Head of caudate nucleus (tissue), 42 donors: Measurements from ENCODE around the gene PRELID1.
"Not testable (repeated sequence)": the region's sequence is repeated elsewhere in the genome, so short reads cannot be mapped to it uniquely, and the experiment has no call there.

Experiments
- DNase-seq, 42 donors: peaks; one replicate each; pipeline versions ENCODE4 v3.0.0 to v3.0.0-alpha.2; 2020 to 2021; ENCODE audit warnings: mixed read lengths in 7 of 42
- intact Hi-C: fragments of 100-400 bp; cut with DNase I; formaldehyde crosslinking; loops from one replicate; pipeline ENCODE4 v1.15.0; 2022

The PRELID1 gene

DNA sequence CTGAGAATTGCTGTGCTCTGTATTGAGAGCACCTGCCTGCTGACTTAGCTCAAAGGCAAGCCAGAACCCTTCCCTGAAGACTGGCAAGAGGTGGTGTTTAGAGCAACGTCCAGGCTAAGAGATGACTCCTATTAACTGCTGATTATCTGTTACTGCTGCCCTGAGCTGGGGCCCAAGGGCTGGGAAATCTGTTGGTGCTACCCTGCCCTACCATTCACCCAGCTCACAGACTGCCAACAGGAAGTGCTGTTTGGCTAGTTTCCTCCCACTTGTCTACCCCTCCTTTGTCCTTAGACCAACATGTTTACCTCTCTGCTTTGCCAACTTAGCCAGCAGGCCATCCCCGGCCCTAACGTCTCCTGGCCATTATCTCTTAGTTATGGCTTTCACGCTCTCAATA, 7.0 kb upstream of the PRELID1 start:
- intact Hi-C loops, result no loop called here
- DNase-seq, result no peak

DNA sequence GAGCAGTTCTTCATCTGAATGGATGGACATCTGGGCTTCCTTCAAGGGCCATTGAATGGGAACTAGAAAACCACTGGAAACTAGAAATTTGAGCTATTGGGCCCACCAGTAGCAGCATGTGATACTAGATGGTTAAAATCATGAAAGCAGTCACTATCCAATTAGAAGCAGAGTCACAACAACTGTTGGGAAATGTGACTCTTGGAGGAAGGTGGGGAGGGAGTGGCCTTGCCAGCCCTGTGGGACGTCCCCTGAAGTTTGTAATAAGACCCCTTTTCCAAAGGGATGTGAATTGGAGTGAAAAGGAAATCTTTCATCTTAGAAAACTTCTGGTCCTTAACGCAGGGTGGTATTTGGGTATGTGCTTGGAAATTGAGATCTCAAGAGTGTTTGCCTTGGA, 5.7 kb upstream of the PRELID1 start:
- no peak for DNase-seq
- intact Hi-C loops, result no loop called here

DNA sequence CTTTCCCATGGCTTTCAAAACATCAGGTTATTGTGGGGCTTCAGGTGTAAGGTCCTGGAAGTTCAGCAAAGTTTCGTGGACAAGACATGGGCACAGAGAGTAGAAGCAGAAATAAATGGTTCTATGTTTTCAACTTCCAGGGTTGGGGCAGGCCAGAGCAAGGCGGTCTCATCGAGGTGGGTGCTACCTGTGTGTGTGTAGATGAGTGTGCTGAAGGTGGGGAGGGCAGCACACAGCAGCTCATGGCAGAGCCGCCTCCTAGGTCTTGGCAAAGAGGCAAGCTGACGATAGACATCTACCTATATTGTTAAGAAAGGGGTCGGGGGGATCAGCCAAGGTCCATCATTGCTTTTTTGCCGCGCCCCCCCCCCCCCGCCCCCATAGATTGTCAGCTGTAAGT, 3.9 kb upstream of the PRELID1 start:
- intact Hi-C loops, result loop anchor here (5.0 kb wide), 1 partner anchor 187 kb away; no protein-coding TSS in a partner anchor
- DNase-seq, result peak in 1 of 42 donors; percentile 16

DNA sequence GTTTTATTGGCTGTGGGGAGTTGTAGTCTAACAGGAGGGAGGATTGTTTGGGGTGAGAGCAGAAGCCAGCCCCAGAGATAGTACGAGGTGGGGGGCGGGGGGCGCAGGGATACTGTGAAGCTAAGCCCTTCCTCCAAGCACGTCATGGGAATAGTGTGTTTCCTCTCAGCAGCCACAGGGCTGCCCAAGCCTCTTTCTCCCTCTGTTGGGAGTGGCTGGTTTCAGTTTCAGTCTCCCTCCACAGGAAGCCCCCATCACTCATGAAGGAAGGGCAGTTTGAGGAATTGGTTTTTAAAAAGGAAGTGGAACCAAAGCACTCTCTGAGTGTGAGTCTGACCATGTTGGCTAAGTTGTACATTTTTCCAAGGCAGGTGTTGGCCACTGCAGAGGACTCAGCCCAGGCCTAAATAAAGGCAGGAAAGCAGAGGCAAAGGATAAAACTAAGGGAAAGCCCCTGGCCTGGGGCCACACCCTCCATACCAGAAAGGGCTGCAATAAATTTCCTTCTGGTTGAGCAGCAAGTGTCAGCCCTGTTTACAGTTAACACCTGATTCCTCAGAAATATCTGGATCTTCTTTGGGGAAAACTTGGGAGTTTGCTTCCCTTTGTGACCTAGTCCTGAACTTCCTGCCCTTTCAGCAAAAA, 3.2 kb upstream of the PRELID1 start:
- DNase-seq, result peak in 24 of 42 donors; percentile 23 to 73 (median 46)
- intact Hi-C loops, result loop anchor here (5.0 kb wide), 1 partner anchor 188 kb away; no protein-coding TSS in a partner anchor

DNA sequence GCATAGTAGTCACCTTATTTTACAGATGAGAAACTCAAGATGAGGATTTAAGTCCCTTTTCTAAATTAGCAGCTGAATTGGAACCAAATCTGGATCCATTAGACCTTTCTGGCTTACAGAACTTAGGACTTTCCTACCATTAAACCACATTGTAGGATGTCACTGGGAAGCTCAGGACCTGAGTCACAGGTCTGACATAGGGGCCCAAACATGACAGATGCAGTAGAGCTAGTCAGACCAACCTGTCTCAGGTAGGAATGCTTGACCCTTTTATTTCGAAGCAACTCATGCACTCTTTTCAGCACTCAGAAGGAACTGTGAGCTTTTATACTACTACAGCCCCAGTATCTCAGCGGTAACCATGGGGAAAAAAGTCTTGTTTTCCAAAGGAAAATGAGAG, 2.6 kb upstream of the PRELID1 start:
- DNase-seq, result no peak
- intact Hi-C loops, result loop anchor here (5.0 kb wide), 1 partner anchor 189 kb away; no protein-coding TSS in a partner anchor

DNA sequence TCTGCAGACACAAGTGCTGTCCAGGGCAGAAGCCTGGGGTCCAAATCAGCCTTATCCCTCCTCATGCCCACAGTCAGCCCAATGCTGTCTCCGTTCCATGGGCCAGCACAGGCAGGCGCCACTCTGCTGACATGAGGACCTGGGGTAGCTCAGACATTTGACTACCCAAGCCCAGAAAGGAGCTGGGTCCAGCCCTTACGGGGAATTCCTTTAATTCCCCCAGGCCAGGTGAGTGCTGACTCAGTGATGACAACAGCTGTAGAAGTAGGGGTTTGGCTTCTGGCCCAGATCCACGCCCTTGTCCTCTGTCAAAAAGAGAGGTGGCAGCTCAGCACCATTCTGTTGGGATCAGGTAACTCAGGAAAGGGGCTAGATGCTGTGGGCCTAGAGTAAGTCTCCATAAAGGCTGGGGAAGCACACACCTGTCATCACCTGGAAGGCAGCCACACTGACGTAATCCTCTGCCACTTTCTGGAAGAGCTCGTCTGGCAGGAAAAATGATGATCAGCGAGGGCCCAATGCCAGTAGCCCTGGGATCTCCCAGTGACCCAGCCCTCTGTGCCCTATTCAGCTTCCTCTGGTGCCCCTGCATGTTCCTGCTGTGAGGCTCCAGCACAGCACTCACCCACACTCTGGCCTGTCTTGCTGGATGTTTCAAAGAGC, 2.0 kb upstream of the PRELID1 start:
- intact Hi-C loops, result loop anchor here (5.0 kb wide), 1 partner anchor 189 kb away; no protein-coding TSS in a partner anchor
- no peak for DNase-seq

DNA sequence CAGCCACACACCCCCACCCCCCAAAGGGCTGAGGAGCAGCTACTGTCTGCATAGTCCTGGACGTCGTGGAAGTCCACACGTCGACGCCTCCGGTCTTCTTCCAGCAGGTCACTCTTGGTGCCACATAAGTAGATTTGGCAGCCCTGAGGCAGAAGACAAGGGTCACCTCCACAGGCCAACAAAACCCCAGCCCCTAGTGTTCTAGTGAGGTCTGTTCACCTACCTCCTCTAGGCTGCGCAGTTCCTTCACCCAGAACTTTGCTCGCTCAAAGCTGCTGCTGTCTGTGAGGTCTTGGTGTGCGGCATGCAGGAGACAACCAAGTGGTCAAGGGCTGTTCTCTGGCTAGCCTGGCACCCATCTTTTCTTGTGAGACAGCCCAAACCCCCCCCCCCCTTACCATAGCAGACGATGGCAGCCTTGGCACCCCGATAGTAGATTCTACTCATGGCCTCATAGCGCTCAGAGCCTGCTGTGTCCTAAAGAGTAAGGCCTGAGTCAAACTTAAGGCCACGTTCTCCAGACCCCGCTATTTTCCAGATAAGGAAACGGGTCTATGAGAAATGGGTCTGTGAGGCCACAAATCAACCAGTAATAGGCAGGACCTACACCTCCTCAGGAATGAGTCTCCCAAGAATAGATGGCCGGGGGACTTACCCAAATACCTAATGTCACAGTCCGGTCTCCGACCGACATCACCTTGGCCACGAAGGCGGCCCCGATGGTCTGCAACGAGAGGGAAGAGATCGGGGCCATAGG, 1.1 kb upstream of the PRELID1 start:
- peak in 10 of 42 donors; percentile 18 to 63 (median 40) for DNase-seq
- intact Hi-C loops, result loop anchor here (5.0 kb wide), 1 partner anchor 190 kb away; no protein-coding TSS in a partner anchor

DNA sequence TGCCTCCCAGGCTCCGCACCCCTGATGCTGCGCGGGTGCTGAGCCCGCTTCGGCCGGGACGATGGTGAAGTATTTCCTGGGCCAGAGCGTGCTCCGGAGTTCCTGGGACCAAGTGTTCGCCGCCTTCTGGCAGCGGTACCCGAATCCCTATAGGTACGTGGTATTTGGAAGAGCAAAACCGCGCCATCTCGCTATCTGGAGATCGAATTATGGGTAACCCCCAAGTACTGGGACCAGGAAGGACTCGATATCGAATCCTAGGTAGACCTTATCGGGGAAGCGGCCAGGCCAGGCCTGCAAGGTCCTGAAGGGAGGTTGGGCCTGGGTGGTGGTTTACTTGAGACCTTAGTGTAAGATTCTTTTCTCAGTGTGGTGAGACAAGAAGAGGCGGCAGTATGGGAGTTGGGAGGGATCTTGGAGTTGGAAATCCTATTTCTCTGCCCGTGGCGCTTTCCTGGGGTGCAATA, 359 bp downstream of the PRELID1 start:
- intact Hi-C loops, result loop anchor here (5.0 kb wide), 1 partner anchor 192 kb away; no protein-coding TSS in a partner anchor
- peak in 3 of 42 donors; percentile 29 to 45 (median 33) for DNase-seq

DNA sequence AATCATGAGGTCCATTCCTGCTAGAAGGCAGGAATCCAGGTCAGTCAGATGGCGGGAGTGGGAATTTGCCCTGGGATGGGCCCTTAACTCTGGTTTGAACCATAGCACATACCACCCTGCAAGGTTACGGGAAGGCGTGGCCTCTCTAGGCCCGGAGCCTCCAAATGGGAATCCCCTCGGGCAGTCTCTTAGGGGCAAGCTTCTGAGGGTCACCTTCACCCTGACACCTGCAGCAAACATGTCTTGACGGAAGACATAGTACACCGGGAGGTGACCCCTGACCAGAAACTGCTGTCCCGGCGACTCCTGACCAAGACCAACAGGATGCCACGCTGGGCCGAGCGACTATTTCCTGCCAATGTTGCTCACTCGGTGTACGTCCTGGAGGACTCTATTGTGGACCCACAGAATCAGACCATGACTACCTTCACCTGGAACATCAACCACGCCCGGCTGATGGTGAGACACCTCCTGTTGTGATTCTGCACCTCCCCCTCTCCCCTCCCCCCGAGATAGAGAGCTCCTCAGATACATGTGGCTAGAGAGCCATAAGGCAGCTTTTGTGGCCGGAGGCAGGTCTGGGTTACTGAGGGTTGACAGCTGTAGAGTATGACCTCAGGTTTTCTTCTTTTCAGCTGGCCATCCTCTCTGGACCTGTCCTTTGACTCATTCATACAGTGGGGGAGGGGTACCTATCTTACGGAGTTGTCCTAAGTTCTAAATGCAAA, 957 bp downstream of the PRELID1 start:
- intact Hi-C loops, result loop anchor here (5.0 kb wide), 1 partner anchor 192 kb away; no protein-coding TSS in a partner anchor
- DNase-seq, result peak in 1 of 42 donors; percentile 39

DNA sequence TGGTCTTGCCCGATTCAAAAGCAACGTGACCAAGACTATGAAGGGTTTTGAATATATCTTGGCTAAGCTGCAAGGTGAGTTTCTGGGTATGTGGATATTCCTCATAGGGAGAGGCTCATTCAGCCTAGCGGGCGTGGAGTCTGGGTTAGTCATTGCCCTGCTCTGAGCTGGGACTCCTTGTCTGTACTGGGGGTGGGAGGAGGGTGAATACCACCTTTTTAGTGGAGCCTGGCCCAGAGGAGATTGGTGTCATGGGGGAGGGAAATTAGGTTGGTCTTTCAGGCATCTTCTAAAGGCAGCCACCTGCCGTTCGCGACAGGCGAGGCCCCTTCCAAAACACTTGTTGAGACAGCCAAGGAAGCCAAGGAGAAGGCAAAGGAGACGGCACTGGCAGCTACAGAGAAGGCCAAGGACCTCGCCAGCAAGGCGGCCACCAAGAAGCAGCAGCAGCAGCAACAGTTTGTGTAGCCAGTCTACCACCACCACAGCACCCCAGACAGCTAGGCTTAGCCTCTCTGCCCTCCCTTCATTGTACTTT, 2.6 kb downstream of the PRELID1 start:
- DNase-seq, intact Hi-C loops: not testable (repeated sequence)

DNA sequence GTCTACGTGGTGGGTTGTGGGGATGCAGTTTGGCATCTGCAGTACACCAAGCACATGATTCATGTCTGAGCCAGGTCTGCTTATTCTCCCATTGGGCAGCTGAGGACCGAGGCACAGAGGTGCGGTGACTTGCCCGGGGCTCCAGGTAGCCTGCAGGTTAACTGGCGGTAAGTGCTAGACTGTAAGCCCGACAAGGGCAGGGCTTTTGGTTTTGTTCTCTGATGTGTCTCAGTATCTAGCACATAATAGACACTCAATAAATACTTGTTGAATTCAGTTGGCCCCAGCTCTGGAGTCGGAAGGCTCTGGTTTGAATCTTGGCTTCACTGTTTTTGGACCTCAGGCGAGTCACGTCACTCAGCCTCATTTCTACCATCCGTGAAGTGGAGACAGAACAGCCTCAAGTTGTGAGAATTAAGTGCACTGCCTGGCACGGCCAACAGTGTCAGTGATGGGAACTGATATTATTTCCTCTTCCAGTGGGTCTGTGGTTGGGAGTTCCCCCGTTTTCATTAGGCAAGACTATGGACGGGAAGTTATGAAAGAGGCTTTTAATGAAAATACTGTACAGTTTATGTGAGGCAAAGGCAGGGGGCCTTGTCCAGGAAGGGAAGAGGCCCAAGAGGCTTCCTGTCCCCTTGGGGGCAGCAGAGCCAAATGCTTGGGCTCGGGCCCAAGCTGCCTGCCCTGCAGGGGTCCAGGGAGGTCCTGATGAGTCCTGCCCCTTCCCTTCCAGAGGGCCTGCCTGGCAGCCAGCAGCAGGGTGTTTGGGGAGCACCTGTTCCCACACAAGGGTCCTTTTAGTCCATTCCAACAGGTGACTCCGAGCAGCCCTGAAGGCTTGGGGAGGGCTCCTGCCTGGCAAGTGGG, 3.3 kb downstream of the PRELID1 start:
- peak in 3 of 42 donors; percentile 25 to 35 (median 28) for DNase-seq
- intact Hi-C loops, result no loop called here

DNA sequence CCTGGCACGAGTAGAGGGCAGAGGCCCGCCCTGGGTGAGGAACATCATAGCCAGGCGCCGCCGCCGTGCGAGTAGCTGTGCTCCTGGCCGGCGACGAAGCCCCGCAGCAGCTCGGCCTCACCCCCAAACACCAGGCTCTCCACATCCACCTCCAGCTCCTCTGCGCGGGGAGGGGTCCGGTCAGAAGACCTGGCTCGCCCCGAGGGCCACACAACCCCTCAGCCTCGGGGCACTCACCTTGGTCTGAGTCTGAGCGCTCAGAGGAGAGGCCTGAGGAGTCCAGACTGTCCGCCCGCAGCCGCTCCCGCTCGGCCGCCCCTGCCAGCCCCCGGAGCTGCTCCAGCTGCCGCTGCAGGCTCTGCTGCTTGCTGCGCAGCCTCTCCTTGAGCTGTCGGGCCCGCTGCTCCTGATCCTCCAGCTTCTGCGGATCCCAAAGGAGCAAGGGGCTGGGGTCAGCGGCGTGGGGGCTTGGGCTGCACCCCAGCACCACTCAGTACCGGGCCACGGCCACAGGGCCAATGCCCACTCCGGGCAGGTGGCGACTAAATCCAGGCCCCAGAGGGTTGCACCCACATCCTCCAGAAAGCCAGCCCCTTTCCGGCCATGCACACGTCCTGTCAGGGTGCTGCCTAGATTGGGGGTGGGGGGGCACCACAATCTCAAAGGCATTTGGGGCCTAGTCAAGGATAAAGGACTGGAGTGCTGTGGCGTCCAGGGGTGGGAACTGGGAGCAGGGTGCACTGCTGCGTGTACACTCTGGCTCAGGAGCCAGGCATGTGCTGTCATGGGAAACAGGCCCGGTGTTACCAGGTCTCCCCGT, 4.2 kb downstream of the PRELID1 start:
- intact Hi-C loops, result no loop called here
- DNase-seq, result peak in 1 of 42 donors; percentile 41

DNA sequence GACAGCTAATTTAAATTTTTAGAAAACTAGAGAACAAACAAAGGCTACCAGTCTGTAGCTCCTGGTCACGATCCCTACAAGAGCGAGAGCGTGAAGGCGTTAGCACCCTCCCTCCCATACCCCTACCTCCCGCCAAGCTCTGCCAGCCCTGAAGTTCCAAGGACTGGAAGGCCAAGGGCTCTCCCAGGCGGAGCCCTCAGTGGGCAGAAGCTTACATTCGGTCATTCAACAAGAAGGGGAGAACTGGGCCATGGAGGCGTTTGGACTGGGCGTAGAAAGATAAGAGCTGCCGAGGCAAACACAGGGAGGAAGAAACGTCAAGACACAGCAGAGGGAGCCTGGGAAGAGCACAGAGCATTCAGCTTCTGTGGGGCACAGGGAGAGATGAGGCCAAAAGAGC, 5.1 kb downstream of the PRELID1 start:
- intact Hi-C loops, result no loop called here
- DNase-seq, result no peak

DNA sequence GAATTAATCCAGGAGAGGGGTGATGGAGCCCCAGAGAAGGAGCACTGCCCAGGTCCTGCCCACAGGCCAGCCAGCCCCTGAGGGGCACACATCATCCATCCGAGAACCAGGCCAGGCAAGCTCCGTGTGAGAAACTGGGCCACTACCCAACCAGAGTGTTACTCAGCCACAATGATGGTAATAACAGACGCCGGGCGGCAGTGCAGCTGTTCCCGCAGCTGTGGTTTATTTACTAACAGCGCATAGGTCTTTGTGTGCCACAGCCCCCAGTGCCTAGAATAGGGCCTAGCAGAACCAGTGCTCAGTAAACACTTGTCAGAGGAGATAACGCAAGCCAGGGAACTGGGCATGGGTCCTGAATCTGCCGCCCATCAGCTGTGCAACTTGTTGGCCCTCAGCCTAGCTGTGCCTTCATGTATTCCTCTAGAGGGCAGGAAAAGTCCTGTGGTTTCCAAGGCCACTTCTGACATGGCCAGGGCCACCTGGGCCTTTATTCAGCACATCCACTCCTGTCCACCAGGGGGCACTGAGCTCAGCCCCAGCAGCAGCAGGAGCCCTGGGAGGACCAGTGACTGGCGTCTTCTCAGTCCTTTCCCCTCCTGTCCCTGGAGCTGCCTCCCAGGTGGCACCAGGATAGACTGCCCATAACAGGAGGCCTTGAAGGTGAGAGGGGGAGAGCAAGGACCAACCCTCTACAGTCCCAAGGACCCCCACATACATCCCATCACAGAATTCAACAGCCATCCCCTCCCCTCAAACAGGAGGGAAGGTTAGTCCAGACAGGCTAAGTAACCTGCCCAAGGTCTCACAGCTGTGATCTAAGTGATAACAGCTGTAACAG, 6.0 kb downstream of the PRELID1 start:
- peak in 36 of 42 donors; percentile 39 to 80 (median 62) for DNase-seq
- intact Hi-C loops, result no loop called here

DNA sequence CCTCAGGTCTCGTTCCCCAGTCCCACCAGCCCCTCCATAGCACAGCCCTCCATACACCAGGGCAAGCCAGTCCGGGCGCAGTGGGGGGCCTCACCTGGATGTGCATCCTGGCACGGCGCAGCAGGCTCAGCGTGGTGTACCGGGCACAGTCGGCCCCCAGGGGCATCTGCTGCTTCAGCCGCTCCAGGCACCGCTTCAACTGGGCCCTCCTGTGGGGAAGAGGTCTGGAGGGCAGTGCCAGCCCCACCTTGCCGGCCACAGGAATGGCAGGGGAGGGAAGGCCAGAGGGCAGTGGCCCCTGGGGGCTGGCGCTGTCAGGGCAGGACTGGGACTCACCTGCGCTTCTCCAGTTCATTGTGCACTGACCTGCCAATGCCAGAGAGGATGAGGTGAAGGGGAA, 6.7 kb downstream of the PRELID1 start:
- intact Hi-C loops, result no loop called here
- peak in 1 of 42 donors; percentile 42 for DNase-seq
